ENCODE measurements around the gene FOXI2.

DNA sequence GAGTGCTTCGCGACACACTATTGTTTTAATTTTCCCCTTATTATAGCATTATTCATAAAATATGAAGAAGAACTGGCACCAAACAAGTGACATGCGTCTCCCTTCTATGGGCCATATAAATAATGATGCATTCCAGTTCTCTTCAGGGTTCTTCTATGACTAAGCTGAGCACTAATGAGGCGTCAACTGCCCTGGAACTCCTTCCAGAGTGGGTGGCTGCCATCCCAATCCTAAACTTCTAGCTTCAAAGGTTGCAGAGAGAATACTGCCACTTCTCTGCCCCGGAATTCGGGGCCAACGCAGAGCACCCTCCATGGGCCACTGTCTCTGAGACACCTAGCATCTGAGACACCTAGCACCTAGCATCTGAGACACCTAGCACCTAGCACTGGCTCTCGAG lies 37.7 kb upstream of the FOXI2 start:
- TF ChIP-seq, protein P1, sequence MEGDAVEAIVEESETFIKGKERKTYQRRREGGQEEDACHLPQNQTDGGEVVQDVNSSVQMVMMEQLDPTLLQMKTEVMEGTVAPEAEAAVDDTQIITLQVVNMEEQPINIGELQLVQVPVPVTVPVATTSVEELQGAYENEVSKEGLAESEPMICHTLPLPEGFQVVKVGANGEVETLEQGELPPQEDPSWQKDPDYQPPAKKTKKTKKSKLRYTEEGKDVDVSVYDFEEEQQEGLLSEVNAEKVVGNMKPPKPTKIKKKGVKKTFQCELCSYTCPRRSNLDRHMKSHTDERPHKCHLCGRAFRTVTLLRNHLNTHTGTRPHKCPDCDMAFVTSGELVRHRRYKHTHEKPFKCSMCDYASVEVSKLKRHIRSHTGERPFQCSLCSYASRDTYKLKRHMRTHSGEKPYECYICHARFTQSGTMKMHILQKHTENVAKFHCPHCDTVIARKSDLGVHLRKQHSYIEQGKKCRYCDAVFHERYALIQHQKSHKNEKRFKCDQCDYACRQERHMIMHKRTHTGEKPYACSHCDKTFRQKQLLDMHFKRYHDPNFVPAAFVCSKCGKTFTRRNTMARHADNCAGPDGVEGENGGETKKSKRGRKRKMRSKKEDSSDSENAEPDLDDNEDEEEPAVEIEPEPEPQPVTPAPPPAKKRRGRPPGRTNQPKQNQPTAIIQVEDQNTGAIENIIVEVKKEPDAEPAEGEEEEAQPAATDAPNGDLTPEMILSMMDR (IDR thresholded peaks at IDR 0.05; ENCODE audit: insufficient read depth, low read depth, low read length): no peak
- no peak for TF ChIP-seq EZH2 (IDR thresholded peaks at IDR 0.05; ENCODE audit: insufficient read depth, low read length)
